IMR-90 (cell line): ENCODE measurements around the gene DHCR7. TPM values are rescaled to one million over a fixed set of nuclear protein-coding genes. Genes with fewer than 3 reads are reported as not detected.

Experiments
- ATAC-seq: fragments of 200-7000 bp; cut with Tn5 transposase; 2 replicates; pipeline ENCODE4 v1.9.1; 2020; ENCODE audit warnings: low read depth, mild to moderate bottlenecking, moderate library complexity
- BruUV-seq: library from RNA; stranded (reverse); fragments of 400-500 nt; replicated peaks from 2 replicates; lab custom pipeline; 2021; lab: Mats Ljungman, UMichigan
- CTCF ChIA-PET: fragments of 300-600 bp; formaldehyde crosslinking; extraction: SDS; loops from one replicate; lab custom pipeline; 2021; ENCODE audit warnings: antibody characterized with exemption; lab: Yijun Ruan, JAX
- POLR2A ChIA-PET: fragments of 300-600 bp; sonication (Branson Sonifier 250); formaldehyde crosslinking; loops from one replicate; lab custom pipeline; 2022; ENCODE audit warnings: antibody characterized with exemption; ENCODE audit not compliant: unreplicated experiment; lab: Charles Lee
- DNase-seq: peaks from one replicate; pipeline ENCODE4 v3.0.0; 2013
- H2AFZ ChIP-seq: replicated peaks from 2 replicates; pipeline ENCODE3; 2013; ENCODE audit warnings: low read length, mild to moderate bottlenecking; ENCODE audit not compliant: poor library complexity
- H2AK5ac ChIP-seq: 2 replicates; pipeline ENCODE4 v1.6.1; 2013; ENCODE audit warnings: low read depth, low read length, inconsistent platforms
- H2AK9ac ChIP-seq: replicated peaks from 2 replicates; pipeline ENCODE3; 2013; ENCODE audit warnings: mild to moderate bottlenecking, low read depth, low read length, moderate library complexity; ENCODE audit not compliant: poor library complexity
- H2BK120ac ChIP-seq: 2 replicates; pipeline ENCODE4 v1.6.1; 2013; ENCODE audit warnings: low read depth, low read length, inconsistent platforms
- H2BK15ac ChIP-seq: 3 replicates; pipeline ENCODE4 v1.6.1; 2013; ENCODE audit warnings: low read depth, low read length, inconsistent platforms
- H2BK20ac ChIP-seq: 2 replicates; pipeline ENCODE4 v1.6.1; 2013; ENCODE audit warnings: low read depth, mild to moderate bottlenecking, inconsistent platforms, low read length, moderate library complexity
- H2BK5ac ChIP-seq: 2 replicates; pipeline ENCODE4 v1.6.1; 2013; ENCODE audit warnings: mild to moderate bottlenecking, low read depth, low read length, inconsistent platforms; ENCODE audit not compliant: poor library complexity, severe bottlenecking
- H3K14ac ChIP-seq: replicated peaks from 2 replicates; pipeline ENCODE4 v1.6.1; 2013; ENCODE audit warnings: low read depth, low read length, inconsistent platforms
- H3K18ac ChIP-seq: 2 replicates; pipeline ENCODE4 v1.6.1; 2013; ENCODE audit warnings: low read depth, low read length, control low read depth
- H3K23ac ChIP-seq: 2 replicates; pipeline ENCODE4 v1.6.1; 2013; ENCODE audit warnings: low read depth, low read length, inconsistent platforms
- H3K27ac ChIP-seq: 2 replicates; pipeline ENCODE4 v1.5.1; 2013; ENCODE audit warnings: mild to moderate bottlenecking, control low read depth, low read length; ENCODE audit not compliant: insufficient read depth
- H3K27me3 ChIP-seq: 2 replicates; pipeline ENCODE4 v1.6.1; 2013; ENCODE audit warnings: low read length; ENCODE audit not compliant: control insufficient read depth, insufficient read depth
- H3K36me3 ChIP-seq: 2 replicates; pipeline ENCODE4 v1.6.1; 2013; ENCODE audit warnings: low read length, mixed read lengths; ENCODE audit not compliant: control insufficient read depth, insufficient read depth
- H3K4ac ChIP-seq: 2 replicates; pipeline ENCODE4 v1.6.1; 2013; ENCODE audit warnings: low read depth, low read length, inconsistent platforms
- H3K4me1 ChIP-seq: 2 replicates; pipeline ENCODE4 v1.6.1; 2013; ENCODE audit warnings: low read length, mixed read lengths; ENCODE audit not compliant: control insufficient read depth, insufficient read depth
- H3K4me2 ChIP-seq: 2 replicates; pipeline ENCODE4 v1.6.1; 2013; ENCODE audit warnings: low read depth, mild to moderate bottlenecking, control low read depth, low read length, moderate library complexity
- H3K4me3 ChIP-seq: 2 replicates; pipeline ENCODE4 v1.5.1; 2013; ENCODE audit warnings: low read depth, mild to moderate bottlenecking, control low read depth, low read length, moderate library complexity; ENCODE audit not compliant: insufficient read depth
- H3K56ac ChIP-seq: 2 replicates; pipeline ENCODE4 v1.6.1; 2013; ENCODE audit warnings: low read length, inconsistent platforms; ENCODE audit not compliant: insufficient read depth; ENCODE audit errors: extremely low read depth
- H3K79me1 ChIP-seq, 2 experiments: 2 replicates each; pipeline ENCODE4 v1.6.1; 2013; ENCODE audit warnings: low read length in 2 of 2, inconsistent platforms in 1 of 2, low read depth in 1 of 2
- H3K9ac ChIP-seq: 2 replicates; pipeline ENCODE4 v1.6.1; 2013; ENCODE audit warnings: low read depth, low read length, control low read depth
- H3K9me1 ChIP-seq: 2 replicates; pipeline ENCODE4 v1.6.1; 2013; ENCODE audit warnings: low read length, inconsistent platforms; ENCODE audit not compliant: insufficient read depth
- H3K9me3 ChIP-seq: 2 replicates; pipeline ENCODE4 v1.6.1; 2013; ENCODE audit warnings: low read length; ENCODE audit not compliant: control insufficient read depth, insufficient read depth
- H4K20me1 ChIP-seq: 2 replicates; pipeline ENCODE4 v1.6.1; 2013; ENCODE audit warnings: low read length, inconsistent platforms; ENCODE audit not compliant: insufficient read depth
- H4K5ac ChIP-seq: 2 replicates; pipeline ENCODE4 v1.6.1; 2013; ENCODE audit warnings: mild to moderate bottlenecking, low read depth, low read length, control low read depth
- H4K8ac ChIP-seq, 2 experiments: 2 replicates each; pipeline ENCODE4 v1.6.1; 2013; ENCODE audit warnings: low read depth in 2 of 2, low read length in 2 of 2, control low read depth in 1 of 2, inconsistent platforms in 1 of 2
- H4K91ac ChIP-seq: 2 replicates; pipeline ENCODE4 v1.6.1; 2013; ENCODE audit warnings: low read depth, low read length, inconsistent platforms; ENCODE audit not compliant: insufficient read depth
- ELK1 ChIP-seq: fragments of 150-350 bp; IDR thresholded peaks from 2 replicates; pipeline ENCODE4 v1.6.1; 2016; ENCODE audit warnings: low read depth, mild to moderate bottlenecking, low read length, moderate library complexity, borderline replicate concordance
- FOS ChIP-seq: fragments of 150-350 bp; IDR thresholded peaks from 2 replicates; pipeline ENCODE4 v1.6.1; 2016; ENCODE audit warnings: low read depth, low read length
- POLR2A ChIP-seq: IDR thresholded peaks from 2 replicates; pipeline ENCODE4 v1.6.1; 2012; ENCODE audit warnings: mild to moderate bottlenecking, low read depth, low read length
- RCOR1 ChIP-seq: IDR thresholded peaks from 2 replicates; pipeline ENCODE4 v1.6.1; 2012; ENCODE audit warnings: mild to moderate bottlenecking, low read length, improper control_type of control experiment; ENCODE audit not compliant: insufficient replicate concordance
- WGBS, 2 experiments: methylation state at CpG; one replicate each; pipeline versions ENCODE4 v1.1.5 to v1.1.7; 2013; ENCODE audit warnings: missing lambda C conversion rate in 2 of 2; ENCODE audit not compliant: insufficient read length in 1 of 2; ENCODE audit errors: extremely low coverage in 2 of 2; 5-methylcytosine and 5-hydroxymethylcytosine counted together
- dilution Hi-C: fragments of 300-500 bp; cut with HindIII; formaldehyde crosslinking; loops from one replicate; pipeline ENCODE4 v1.14.3; 2018; ENCODE audit warnings: low sequenced_read_pairs; ENCODE audit not compliant: unreplicated experiment
- in situ Hi-C: fragments of 300-500 bp; cut with MboI; formaldehyde crosslinking; loops from 3 replicates; pipeline ENCODE4 v1.14.3; 2019; ENCODE audit warnings: low sequenced_read_pairs, inconsistent platforms, mixed read lengths
- intact Hi-C: fragments of 100-400 bp; cut with micrococcal nuclease; formaldehyde crosslinking; loops from 2 replicates; pipeline ENCODE4 v1.10.0; 2022
- polyA plus RNA-seq, 3 experiments: library from polyadenylated mRNA; depleted of rRNA; stranded (reverse); fragments of >200 nt; gene quantifications; 2 replicates each; pipeline ENCODE4 v1.2.3, GENCODE V29; 2012; ENCODE audit warnings: low replicate concordance in 1 of 3
- total RNA-seq: library from RNA; depleted of rRNA; stranded (reverse); fragments of >200 nt; gene quantifications from 2 replicates; pipeline ENCODE4 v1.2.3, GENCODE V29; 2012

The DHCR7 gene
- total and polyA plus RNA-seq, 2 of the 4 experiments (the other 2 are of a cell fraction) = 22.0 to 43.3 TPM

GRCh38 chr11:71397331-71397860 lies 50.8 kb downstream of the DHCR7 start:
- Histone ChIP-seq H3K27me3 (peaks cover 37% of the 10 kb centered on the region), H3K36me3 (no peaks in the 10 kb centered on the region), H3K9me1 (no peaks in the 10 kb centered on the region), H2AFZ (no peak overlapping the region), H2BK20ac (no peak overlapping the region), H2BK15ac (no peak overlapping the region), H2BK5ac (no peak overlapping the region), H3K56ac (no peak overlapping the region), H3K23ac (no peak overlapping the region), H3K18ac (no peak overlapping the region), H4K91ac (no peak overlapping the region), H2AK9ac (no peak overlapping the region), H3K9me3 (no peaks in the 10 kb centered on the region; the same call in none of the 2 replicates), H2BK120ac (no peak overlapping the region), H3K9ac (no peak overlapping the region), H3K79me1 (no peaks in the 10 kb centered on the region), H4K5ac (no peak overlapping the region), H3K4me2 (no peak overlapping the region), H3K27ac (no peak overlapping the region), H3K4me3 (no peak overlapping the region), H3K14ac (no peak overlapping the region), H4K20me1 (no peaks in the 10 kb centered on the region), H3K4me1 (no peaks in the 10 kb centered on the region), H2AK5ac (no peak overlapping the region), H3K4ac (no peak overlapping the region), H4K8ac (no peak overlapping the region)
- CTCF ChIA-PET = no interaction called here
- POLR2A ChIA-PET = no interaction called here
- intact Hi-C loops = no loop called here
- 90% methylated on average over 4 of the region's 10 CpGs; no CpG with 5 or more reads in 1 of the 2 experiments for WGBS, 2 experiments
- no peak for ATAC-seq
- no peak for DNase-seq
- no peak for TF ChIP-seq RCOR1
- TF ChIP-seq POLR2A = no peak
- no peak for TF ChIP-seq ELK1
- TF ChIP-seq FOS = no peak
- in situ Hi-C loops = no loop called here
- dilution Hi-C loops = no loop called here
- BruUV-seq = no TSS peak
